BLaER1 (cell line): ENCODE data around the gene ELAC2.
A peak's percentile ranks its signal among the peaks of the same experiment; 100 is the strongest.

Experiments
- H3K27ac ChIP-seq: shearing (Covaris generic); formaldehyde crosslinking; 2 replicates; pipeline ENCODE4 v1.8.1; 2022
- H3K27me3 ChIP-seq: shearing (Covaris generic); formaldehyde crosslinking; 2 replicates; pipeline ENCODE4 v1.8.1; 2022
- H3K36me3 ChIP-seq: shearing (Covaris generic); formaldehyde crosslinking; 2 replicates; pipeline ENCODE4 v1.8.1; 2022
- H3K4me1 ChIP-seq: shearing (Covaris generic); formaldehyde crosslinking; 2 replicates; pipeline ENCODE4 v1.8.1; 2022
- H3K4me2 ChIP-seq: shearing (Covaris generic); formaldehyde crosslinking; 2 replicates; pipeline ENCODE4 v1.8.1; 2022
- H3K4me3 ChIP-seq: shearing (Covaris generic); formaldehyde crosslinking; 2 replicates; pipeline ENCODE4 v1.8.1; 2022
- H3K9ac ChIP-seq: shearing (Covaris generic); formaldehyde crosslinking; 2 replicates; pipeline ENCODE4 v1.8.1; 2022
- H3K9me3 ChIP-seq: shearing (Covaris generic); formaldehyde crosslinking; 2 replicates; pipeline ENCODE4 v1.8.1; 2022
- H4K20me1 ChIP-seq: shearing (Covaris generic); formaldehyde crosslinking; 2 replicates; pipeline ENCODE4 v1.8.1; 2022
- Cebpa-rat ChIP-seq: shearing (Covaris generic); IDR thresholded peaks from 2 replicates; pipeline ENCODE4 v1.8.1; 2022

Gene ELAC2, protein sequence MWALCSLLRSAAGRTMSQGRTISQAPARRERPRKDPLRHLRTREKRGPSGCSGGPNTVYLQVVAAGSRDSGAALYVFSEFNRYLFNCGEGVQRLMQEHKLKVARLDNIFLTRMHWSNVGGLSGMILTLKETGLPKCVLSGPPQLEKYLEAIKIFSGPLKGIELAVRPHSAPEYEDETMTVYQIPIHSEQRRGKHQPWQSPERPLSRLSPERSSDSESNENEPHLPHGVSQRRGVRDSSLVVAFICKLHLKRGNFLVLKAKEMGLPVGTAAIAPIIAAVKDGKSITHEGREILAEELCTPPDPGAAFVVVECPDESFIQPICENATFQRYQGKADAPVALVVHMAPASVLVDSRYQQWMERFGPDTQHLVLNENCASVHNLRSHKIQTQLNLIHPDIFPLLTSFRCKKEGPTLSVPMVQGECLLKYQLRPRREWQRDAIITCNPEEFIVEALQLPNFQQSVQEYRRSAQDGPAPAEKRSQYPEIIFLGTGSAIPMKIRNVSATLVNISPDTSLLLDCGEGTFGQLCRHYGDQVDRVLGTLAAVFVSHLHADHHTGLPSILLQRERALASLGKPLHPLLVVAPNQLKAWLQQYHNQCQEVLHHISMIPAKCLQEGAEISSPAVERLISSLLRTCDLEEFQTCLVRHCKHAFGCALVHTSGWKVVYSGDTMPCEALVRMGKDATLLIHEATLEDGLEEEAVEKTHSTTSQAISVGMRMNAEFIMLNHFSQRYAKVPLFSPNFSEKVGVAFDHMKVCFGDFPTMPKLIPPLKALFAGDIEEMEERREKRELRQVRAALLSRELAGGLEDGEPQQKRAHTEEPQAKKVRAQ

DNA sequence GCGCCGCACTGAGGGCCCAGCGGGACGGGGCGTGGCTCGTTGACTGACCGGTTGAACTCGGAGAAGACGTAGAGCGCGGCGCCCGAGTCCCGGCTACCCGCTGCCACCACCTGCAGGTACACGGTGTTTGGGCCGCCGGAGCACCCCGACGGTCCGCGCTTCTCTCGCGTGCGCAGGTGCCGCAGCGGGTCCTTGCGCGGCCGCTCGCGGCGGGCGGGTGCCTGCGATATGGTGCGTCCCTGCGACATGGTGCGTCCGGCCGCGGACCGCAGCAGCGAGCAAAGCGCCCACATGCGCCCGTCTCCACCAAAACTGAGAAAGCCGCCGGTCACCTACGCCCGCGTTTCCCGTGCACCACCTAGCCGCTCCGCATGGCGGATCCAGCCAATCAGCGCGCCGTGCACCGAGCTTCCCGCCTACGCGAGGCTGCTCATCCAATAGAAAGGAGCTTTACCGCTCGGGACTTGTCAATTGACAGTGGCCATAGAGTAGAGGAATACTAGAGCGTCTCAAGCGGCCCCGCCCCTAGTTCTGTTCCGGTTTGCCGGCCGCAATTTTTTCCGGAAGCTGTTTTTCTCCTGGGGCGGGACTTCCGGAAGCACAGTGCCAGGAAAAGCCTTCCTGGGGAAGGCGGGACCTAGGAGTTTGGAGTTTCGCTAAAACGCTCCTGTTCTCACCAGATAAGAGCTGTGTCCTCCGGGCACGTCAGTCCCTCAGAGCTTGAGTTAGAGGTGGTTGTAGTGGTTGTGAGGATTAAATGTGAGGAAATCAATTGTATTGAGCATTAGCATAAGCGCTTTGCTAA is at the start of gene ELAC2:
Gene ELAC2 (minus strand): TSS at position 373 of the 805 bp plus-strand sequence. CDS start 80 bp downstream, at position 293.
- Histone ChIP-seq H3K9ac (peak within 1 kb of the TSS; percentile 87), H3K27me3 (no peaks in the 10 kb centered on the region), H3K4me2 (peak within 1 kb of the TSS; percentile 92), H3K4me1 (peaks cover 41% of the 10 kb centered on the region), H3K9me3 (no peaks in the 10 kb centered on the region), H3K4me3 (peak within 1 kb of the TSS; percentile 94), H3K27ac (peak within 1 kb of the TSS; percentile 85), H4K20me1 (peaks cover 25% of the 10 kb centered on the region), H3K36me3 (peaks cover 37% of the 10 kb centered on the region)
- no peak for TF ChIP-seq Cebpa-rat

DNA sequence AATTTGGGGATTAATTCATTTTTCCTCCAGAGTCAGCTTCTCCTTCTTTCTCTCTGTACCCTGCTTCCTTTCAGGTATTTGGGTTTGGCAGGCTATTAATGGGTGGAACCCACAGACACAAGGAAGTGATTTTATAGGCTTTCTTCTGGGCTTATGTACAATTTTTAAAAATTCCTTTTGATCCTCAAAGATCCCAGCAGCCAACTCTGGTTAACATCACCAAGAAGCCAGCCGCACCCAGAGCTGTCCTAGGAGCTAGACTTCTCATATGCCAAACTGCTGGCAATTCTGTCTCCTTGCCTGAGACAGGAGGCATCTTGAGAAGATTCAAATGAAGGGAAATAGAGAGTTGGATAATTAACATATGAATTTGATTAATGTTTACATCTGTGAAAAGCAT is 47.2 kb upstream of the ELAC2 start:
- H3K27ac ChIP-seq, result no peak overlapping the region
- no peaks in the 10 kb centered on the region for H4K20me1 ChIP-seq
- H3K36me3 ChIP-seq, result no peaks in the 10 kb centered on the region
- no peak overlapping the region for H3K9ac ChIP-seq
- no peaks in the 10 kb centered on the region for H3K4me1 ChIP-seq
- H3K4me2 ChIP-seq, result no peak overlapping the region
- no peak overlapping the region for H3K4me3 ChIP-seq
- no peak for TF ChIP-seq Cebpa-rat
- peaks cover 23% of the 10 kb centered on the region for H3K9me3 ChIP-seq
- H3K27me3 ChIP-seq, result no peaks in the 10 kb centered on the region

DNA sequence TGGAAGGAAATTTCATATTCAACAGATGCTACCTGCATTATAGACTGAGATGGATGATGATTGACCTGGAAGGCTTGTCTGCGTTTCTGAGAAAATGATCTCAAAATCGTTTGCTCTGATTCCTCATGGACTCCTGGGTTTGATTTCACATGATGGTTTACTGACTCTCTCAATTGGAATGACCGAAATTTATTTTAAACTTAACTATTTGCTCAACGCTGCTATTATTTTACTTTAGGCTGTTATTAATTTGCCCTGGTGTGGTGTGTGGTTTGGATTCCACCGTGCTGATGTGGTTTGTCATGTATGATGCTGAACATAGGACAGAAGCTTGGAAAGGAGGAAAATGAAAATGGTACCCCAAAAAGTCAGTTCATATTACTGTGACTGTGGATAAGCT is 37.3 kb upstream of the ELAC2 start:
- no peaks in the 10 kb centered on the region for H3K27me3 ChIP-seq
- H3K27ac ChIP-seq, result no peak overlapping the region
- TF ChIP-seq Cebpa-rat, result no peak
- no peaks in the 10 kb centered on the region for H4K20me1 ChIP-seq
- no peak overlapping the region for H3K9ac ChIP-seq
- no peaks in the 10 kb centered on the region for H3K4me1 ChIP-seq
- H3K4me3 ChIP-seq, result no peak overlapping the region
- H3K9me3 ChIP-seq, result no peaks in the 10 kb centered on the region
- no peaks in the 10 kb centered on the region for H3K36me3 ChIP-seq
- no peak overlapping the region for H3K4me2 ChIP-seq

DNA sequence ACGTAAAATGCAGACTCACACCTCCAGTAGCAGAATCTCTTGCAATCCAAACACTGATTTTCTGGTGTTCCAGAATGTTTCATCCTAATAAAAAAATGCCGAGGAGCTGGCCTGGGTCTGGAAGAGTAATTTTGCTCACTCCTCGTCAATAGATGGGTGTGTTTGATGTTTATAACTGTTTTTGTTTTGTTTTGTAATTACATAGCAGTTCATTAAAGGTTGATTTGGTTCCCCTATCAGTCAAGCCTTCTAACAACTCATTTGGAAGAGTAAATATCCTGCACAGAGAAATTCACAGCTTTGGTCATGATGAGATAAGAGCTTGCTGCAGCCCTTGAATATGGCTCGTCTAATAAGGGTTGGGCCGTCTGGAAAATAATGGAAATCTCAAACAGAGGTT is 36.8 kb upstream of the ELAC2 start:
- Histone ChIP-seq H3K4me2 (no peak overlapping the region), H3K9me3 (no peaks in the 10 kb centered on the region; the same call in 1 of the 2 replicates), H3K27ac (no peak overlapping the region), H3K4me1 (no peaks in the 10 kb centered on the region), H3K9ac (no peak overlapping the region), H3K36me3 (no peaks in the 10 kb centered on the region), H4K20me1 (no peaks in the 10 kb centered on the region), H3K4me3 (no peak overlapping the region), H3K27me3 (no peaks in the 10 kb centered on the region)
- TF ChIP-seq Cebpa-rat, result no peak

DNA sequence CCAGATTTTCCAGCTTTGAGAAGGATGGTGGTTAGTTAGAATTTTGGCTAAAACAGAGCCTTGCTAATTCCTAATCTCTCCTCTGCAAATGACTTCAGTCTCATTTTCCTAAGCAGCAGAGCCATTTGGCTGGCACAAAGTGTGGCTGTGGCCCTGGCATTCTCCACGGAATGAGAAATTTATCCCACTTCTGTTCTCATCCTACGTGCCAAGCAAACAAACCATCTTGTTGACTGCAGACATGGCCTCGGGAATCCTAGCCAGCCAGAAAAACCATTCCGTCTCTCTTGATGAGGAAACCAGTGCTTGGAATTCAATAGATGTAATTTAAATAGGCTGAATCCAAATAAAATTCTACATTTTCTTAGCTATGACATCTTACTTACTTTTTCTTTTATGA is 34.1 kb upstream of the ELAC2 start:
- Histone ChIP-seq H3K36me3 (no peaks in the 10 kb centered on the region), H3K4me1 (peaks cover 22% of the 10 kb centered on the region), H3K9me3 (no peaks in the 10 kb centered on the region; the same call in 1 of the 2 replicates), H3K9ac (no peak overlapping the region), H3K4me2 (no peak overlapping the region), H4K20me1 (no peaks in the 10 kb centered on the region), H3K27me3 (no peaks in the 10 kb centered on the region), H3K27ac (no peak overlapping the region), H3K4me3 (no peak overlapping the region)
- no peak for TF ChIP-seq Cebpa-rat

DNA sequence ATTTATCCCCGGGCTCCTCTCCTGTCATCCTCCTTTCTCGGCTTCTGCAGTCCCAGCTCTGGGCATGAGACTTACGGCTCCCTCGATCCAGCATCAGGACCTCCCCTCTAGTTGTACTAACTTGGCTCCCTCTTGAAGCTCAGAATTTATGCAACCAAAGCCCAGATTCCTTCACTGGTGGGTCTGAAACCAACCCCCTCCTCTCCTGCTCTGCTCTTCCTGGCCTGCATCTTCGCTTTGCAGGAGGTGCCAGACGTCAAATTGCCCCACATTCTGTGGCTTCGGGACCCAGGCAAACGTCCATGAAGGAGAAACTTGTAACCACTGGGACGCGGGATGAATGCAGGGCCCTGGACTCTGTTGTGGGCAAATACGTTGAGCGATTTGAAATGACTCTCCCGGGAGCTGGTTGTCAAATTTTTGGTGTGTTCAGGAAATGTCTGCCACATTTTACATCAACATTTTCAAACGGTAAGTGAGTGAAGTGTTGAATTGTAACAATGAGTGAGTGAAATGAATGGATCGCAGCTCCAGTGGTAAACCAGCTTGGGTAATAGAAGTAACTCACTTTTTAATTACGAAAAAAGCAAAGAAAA is 29.3 kb upstream of the ELAC2 start:
- Histone ChIP-seq H4K20me1 (no peaks in the 10 kb centered on the region), H3K9me3 (no peaks in the 10 kb centered on the region; the same call in 1 of the 2 replicates), H3K27me3 (no peaks in the 10 kb centered on the region), H3K9ac (no peak overlapping the region), H3K36me3 (no peaks in the 10 kb centered on the region), H3K4me1 (peaks cover 31% of the 10 kb centered on the region), H3K4me2 (peak overlapping the region; percentile 74), H3K4me3 (no peak overlapping the region), H3K27ac (no peak overlapping the region)
- TF ChIP-seq Cebpa-rat, result no peak

DNA sequence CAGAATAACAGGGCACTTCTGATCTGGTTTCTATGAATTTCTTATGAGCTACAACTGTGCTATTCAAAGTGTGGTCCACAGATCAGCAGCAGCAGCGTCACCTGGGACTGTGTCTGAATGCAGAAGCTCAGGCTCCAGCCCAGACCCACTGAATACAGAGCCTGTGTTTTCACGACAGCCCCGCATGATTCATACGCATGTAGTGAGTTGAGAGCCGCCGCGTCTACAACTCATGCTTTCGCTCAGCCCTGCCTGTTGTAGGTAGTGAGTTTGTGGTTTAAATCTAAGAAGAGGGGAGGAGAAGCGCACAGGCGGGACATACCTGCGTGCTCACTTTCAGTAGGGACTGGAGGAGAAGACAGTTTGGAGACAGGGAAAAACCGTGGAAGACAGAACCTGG is 28.5 kb upstream of the ELAC2 start:
- Histone ChIP-seq H3K4me2 (peak overlapping the region; percentile 74), H3K9me3 (no peaks in the 10 kb centered on the region; the same call in 1 of the 2 replicates), H3K36me3 (no peaks in the 10 kb centered on the region), H4K20me1 (no peaks in the 10 kb centered on the region), H3K27ac (no peak overlapping the region), H3K27me3 (no peaks in the 10 kb centered on the region), H3K4me1 (peaks cover 31% of the 10 kb centered on the region), H3K4me3 (no peak overlapping the region), H3K9ac (no peak overlapping the region)
- TF ChIP-seq Cebpa-rat, result no peak

DNA sequence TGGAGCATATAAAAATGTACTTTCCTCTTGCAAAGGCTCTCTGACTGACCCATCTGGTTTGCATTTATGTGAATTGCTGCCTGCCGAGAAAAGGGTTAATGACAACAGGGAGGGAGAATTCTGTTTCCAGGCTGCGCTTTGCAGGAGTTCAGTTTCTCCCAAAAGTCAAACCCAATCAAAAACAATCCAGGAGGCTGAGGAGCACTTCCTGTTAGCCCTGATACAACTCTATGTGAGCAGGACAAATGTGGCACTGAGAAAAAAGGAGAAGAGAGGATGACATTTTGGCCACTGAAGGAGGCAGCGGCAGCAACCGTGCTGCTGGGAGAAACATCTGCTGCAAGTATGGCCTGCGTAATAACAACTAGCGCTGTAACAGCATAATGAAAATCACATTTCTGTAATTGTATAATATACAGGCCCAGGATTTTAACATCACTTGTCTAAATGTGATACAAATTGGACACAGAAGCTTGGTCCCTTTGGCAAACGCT is 26.8 kb upstream of the ELAC2 start:
- Histone ChIP-seq H4K20me1 (no peaks in the 10 kb centered on the region), H3K9ac (no peak overlapping the region), H3K4me2 (no peak overlapping the region), H3K9me3 (no peaks in the 10 kb centered on the region; the same call in 1 of the 2 replicates), H3K4me3 (no peak overlapping the region), H3K4me1 (peaks cover 31% of the 10 kb centered on the region), H3K27me3 (no peaks in the 10 kb centered on the region), H3K27ac (no peak overlapping the region), H3K36me3 (no peaks in the 10 kb centered on the region)
- TF ChIP-seq Cebpa-rat, result no peak
